HepG2 (cell line): ENCODE measurements around the gene SOX8. TPM values are rescaled to one million over a fixed set of nuclear protein-coding genes. Genes with fewer than 3 reads are reported as not detected.
A peak's percentile ranks its signal among the peaks of the same experiment; 100 is the strongest.

ENCODE experiments used
- ATF7 ChIP-seq, 2 experiments: fragments of 450-650 bp in 1 of 2; sonication (generic) in 1 of 2; formaldehyde crosslinking in 1 of 2; IDR thresholded peaks; 2 replicates each; pipeline versions ENCODE4 v1.4.0 to v1.6.1; 2016 to 2020; ENCODE audit warnings: antibody characterized with exemption in 1 of 2, mild to moderate bottlenecking in 1 of 2, missing genetic modification reagents in 1 of 2
- ERF ChIP-seq: IDR thresholded peaks from 2 replicates; pipeline ENCODE4 v1.6.1; 2018; ENCODE audit warnings: missing biosample characterization, missing genetic modification reagents
- ESRRA ChIP-seq: sonication (generic); formaldehyde crosslinking; IDR thresholded peaks from 2 replicates; pipeline ENCODE4 v1.5.1; 2020; ENCODE audit warnings: mild to moderate bottlenecking, low read depth, missing genetic modification reagents
- NR2F1 ChIP-seq, 2 experiments: fragments of 450-650 bp in 1 of 2; formaldehyde crosslinking in 1 of 2; IDR thresholded peaks; 2 replicates each; pipeline versions ENCODE4 v1.5.0 to v1.6.1; 2016 to 2020; ENCODE audit warnings: mild to moderate bottlenecking in 1 of 2, missing compliant biosample characterization in 1 of 2, missing genetic modification reagents in 1 of 2, moderate library complexity in 1 of 2
- SNAI1 ChIP-seq: sonication (generic); formaldehyde crosslinking; IDR thresholded peaks from 2 replicates; pipeline ENCODE4 v1.5.0; 2020; ENCODE audit warnings: mild to moderate bottlenecking, missing genetic modification reagents, borderline replicate concordance
- SNRNP70 ChIP-seq: fragments of 200-400 bp; formaldehyde crosslinking; IDR thresholded peaks from 2 replicates; pipeline ENCODE4 v1.6.1; 2017; ENCODE audit warnings: mild to moderate bottlenecking, low read depth, low read length, moderate library complexity
- ZNF572 ChIP-seq: sonication (generic); formaldehyde crosslinking; IDR thresholded peaks from 2 replicates; pipeline ENCODE4 v1.5.1; 2020; ENCODE audit warnings: mild to moderate bottlenecking, missing genetic modification reagents
- ZNF672 ChIP-seq: sonication (generic); formaldehyde crosslinking; IDR thresholded peaks from 2 replicates; pipeline ENCODE4 v1.8.1; 2022; ENCODE audit warnings: missing genetic modification reagents
- polyA plus RNA-seq, 8 experiments: library from polyadenylated mRNA; depleted of rRNA in 3 of 8; stranded (reverse) in 7 of 8; unstranded in 1 of 8; fragments of >200 nt; fragmentation: Illumina TruSeq in 4 of 8; extraction: Trizol in 4 of 8; gene quantifications; 2 replicates each; pipeline versions ENCODE4 v1.2.1 to v1.2.3, GENCODE V29; 2011 to 2016; ENCODE audit warnings: low read depth in 4 of 8, missing spikeins in 1 of 8, mixed read lengths in 1 of 8; ENCODE audit not compliant: insufficient read depth in 1 of 8
- total RNA-seq, 5 experiments: library from RNA; depleted of rRNA; stranded (reverse); fragments of >200 nt; fragmentation: Illumina TruSeq; extraction: Trizol; gene quantifications; 2 replicates each; pipeline ENCODE4 v1.2.3, GENCODE V29; 2016; ENCODE audit warnings: low read depth in 1 of 5
- TF ChIP-seq, protein P1 (sequence below): sonication (generic); formaldehyde crosslinking; IDR thresholded peaks from 2 replicates; pipeline ENCODE4 v1.4.0; 2020; ENCODE audit warnings: mild to moderate bottlenecking, missing genetic modification reagents
- TF ChIP-seq, protein P2 (sequence below): sonication (generic); formaldehyde crosslinking; IDR thresholded peaks from 2 replicates; pipeline ENCODE4 v1.4.0; 2020; ENCODE audit warnings: missing genetic modification reagents, borderline replicate concordance
- TF ChIP-seq, protein P3 (sequence below): sonication (generic); formaldehyde crosslinking; IDR thresholded peaks from 2 replicates; pipeline ENCODE4 v1.5.1; 2020; ENCODE audit warnings: mild to moderate bottlenecking, missing genetic modification reagents, moderate library complexity
- TF ChIP-seq, protein P4 (sequence below): sonication (generic); formaldehyde crosslinking; IDR thresholded peaks from 2 replicates; pipeline ENCODE4 v1.5.0; 2020; ENCODE audit warnings: missing genetic modification reagents, mild to moderate bottlenecking, borderline replicate concordance
- TF ChIP-seq, protein P5 (sequence below): sonication (generic); formaldehyde crosslinking; IDR thresholded peaks from 2 replicates; pipeline ENCODE4 v1.4.0; 2020; ENCODE audit warnings: missing genetic modification reagents
- TF ChIP-seq, protein P6 (sequence below): sonication (generic); IDR thresholded peaks from 2 replicates; pipeline ENCODE4 v1.6.1; 2016; ENCODE audit warnings: low read depth, borderline replicate concordance

The SOX8 gene
- total and polyA plus RNA-seq, 2 of the 13 experiments (the other 11 are each of a cell fraction or from before 2014, with no cell fraction given): 0.20 to 0.28 TPM

DNA sequence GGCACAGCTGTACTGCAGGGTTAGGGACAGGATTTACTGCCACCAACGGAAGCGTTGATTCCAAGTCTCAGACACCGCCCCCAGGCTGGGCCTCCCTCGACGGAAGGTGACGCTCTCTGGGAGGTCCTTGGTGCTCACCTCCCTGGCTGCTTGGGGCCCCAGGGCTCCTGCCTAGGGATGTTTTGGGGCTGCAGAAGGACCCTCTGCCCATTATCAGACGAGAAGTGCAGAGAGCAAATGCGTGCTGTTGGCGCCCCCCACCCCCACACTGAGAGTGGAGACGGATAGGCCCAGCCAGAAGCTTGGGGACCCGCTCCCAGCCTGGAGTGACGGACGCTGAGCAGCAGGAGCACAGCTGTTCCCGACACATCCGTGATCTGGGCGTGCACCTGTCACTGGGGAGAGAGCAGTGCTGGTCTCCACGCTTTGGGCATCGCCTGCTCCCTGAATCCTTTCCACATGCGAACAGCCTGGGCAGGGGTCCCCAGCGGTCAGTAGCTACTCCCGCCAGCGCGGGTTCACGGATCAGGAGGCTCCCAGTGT, 5.1 kb upstream of the SOX8 start (continued):
- TF ChIP-seq NR2F1 (CRISPR knock-in tag; IDR thresholded peaks at IDR 0.05) (no peak), ZNF572 (CRISPR knock-in tag) (no peak), SNAI1 (no peak), ZNF672 (CRISPR knock-in tag) (no peak), ERF (CRISPR knock-in tag) (no peak), ESRRA (no peak), SNRNP70 (no peak), ATF7 (IDR thresholded peaks at IDR 0.05) (no peak), ATF7 (CRISPR knock-in tag; IDR thresholded peaks at IDR 0.05) (no peak)
- TF ChIP-seq, protein P1, sequence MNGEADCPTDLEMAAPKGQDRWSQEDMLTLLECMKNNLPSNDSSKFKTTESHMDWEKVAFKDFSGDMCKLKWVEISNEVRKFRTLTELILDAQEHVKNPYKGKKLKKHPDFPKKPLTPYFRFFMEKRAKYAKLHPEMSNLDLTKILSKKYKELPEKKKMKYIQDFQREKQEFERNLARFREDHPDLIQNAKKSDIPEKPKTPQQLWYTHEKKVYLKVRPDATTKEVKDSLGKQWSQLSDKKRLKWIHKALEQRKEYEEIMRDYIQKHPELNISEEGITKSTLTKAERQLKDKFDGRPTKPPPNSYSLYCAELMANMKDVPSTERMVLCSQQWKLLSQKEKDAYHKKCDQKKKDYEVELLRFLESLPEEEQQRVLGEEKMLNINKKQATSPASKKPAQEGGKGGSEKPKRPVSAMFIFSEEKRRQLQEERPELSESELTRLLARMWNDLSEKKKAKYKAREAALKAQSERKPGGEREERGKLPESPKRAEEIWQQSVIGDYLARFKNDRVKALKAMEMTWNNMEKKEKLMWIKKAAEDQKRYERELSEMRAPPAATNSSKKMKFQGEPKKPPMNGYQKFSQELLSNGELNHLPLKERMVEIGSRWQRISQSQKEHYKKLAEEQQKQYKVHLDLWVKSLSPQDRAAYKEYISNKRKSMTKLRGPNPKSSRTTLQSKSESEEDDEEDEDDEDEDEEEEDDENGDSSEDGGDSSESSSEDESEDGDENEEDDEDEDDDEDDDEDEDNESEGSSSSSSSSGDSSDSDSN (CRISPR knock-in tag): 0 out of 2 replicates have a peak, but pooled peaks have one; percentile 0
- TF ChIP-seq, protein P2, sequence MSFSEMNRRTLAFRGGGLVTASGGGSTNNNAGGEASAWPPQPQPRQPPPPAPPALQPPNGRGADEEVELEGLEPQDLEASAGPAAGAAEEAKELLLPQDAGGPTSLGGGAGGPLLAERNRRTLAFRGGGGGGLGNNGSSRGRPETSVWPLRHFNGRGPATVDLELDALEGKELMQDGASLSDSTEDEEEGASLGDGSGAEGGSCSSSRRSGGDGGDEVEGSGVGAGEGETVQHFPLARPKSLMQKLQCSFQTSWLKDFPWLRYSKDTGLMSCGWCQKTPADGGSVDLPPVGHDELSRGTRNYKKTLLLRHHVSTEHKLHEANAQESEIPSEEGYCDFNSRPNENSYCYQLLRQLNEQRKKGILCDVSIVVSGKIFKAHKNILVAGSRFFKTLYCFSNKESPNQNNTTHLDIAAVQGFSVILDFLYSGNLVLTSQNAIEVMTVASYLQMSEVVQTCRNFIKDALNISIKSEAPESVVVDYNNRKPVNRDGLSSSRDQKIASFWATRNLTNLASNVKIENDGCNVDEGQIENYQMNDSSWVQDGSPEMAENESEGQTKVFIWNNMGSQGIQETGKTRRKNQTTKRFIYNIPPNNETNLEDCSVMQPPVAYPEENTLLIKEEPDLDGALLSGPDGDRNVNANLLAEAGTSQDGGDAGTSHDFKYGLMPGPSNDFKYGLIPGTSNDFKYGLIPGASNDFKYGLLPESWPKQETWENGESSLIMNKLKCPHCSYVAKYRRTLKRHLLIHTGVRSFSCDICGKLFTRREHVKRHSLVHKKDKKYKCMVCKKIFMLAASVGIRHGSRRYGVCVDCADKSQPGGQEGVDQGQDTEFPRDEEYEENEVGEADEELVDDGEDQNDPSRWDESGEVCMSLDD (CRISPR knock-in tag): no peak
- TF ChIP-seq, protein P3, sequence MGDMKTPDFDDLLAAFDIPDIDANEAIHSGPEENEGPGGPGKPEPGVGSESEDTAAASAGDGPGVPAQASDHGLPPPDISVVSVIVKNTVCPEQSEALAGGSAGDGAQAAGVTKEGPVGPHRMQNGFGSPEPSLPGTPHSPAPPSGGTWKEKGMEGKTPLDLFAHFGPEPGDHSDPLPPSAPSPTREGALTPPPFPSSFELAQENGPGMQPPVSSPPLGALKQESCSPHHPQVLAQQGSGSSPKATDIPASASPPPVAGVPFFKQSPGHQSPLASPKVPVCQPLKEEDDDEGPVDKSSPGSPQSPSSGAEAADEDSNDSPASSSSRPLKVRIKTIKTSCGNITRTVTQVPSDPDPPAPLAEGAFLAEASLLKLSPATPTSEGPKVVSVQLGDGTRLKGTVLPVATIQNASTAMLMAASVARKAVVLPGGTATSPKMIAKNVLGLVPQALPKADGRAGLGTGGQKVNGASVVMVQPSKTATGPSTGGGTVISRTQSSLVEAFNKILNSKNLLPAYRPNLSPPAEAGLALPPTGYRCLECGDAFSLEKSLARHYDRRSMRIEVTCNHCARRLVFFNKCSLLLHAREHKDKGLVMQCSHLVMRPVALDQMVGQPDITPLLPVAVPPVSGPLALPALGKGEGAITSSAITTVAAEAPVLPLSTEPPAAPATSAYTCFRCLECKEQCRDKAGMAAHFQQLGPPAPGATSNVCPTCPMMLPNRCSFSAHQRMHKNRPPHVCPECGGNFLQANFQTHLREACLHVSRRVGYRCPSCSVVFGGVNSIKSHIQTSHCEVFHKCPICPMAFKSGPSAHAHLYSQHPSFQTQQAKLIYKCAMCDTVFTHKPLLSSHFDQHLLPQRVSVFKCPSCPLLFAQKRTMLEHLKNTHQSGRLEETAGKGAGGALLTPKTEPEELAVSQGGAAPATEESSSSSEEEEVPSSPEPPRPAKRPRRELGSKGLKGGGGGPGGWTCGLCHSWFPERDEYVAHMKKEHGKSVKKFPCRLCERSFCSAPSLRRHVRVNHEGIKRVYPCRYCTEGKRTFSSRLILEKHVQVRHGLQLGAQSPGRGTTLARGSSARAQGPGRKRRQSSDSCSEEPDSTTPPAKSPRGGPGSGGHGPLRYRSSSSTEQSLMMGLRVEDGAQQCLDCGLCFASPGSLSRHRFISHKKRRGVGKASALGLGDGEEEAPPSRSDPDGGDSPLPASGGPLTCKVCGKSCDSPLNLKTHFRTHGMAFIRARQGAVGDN: 0 out of 2 replicates have a peak, but pooled peaks have one; percentile 8
- TF ChIP-seq, protein P4, sequence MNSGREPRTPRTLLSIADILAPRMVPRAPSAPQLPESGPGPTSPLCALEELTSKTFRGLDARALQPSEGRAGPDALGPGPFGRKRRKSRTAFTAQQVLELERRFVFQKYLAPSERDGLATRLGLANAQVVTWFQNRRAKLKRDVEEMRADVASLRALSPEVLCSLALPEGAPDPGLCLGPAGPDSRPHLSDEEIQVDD (CRISPR knock-in tag): no peak
- TF ChIP-seq, protein P5, sequence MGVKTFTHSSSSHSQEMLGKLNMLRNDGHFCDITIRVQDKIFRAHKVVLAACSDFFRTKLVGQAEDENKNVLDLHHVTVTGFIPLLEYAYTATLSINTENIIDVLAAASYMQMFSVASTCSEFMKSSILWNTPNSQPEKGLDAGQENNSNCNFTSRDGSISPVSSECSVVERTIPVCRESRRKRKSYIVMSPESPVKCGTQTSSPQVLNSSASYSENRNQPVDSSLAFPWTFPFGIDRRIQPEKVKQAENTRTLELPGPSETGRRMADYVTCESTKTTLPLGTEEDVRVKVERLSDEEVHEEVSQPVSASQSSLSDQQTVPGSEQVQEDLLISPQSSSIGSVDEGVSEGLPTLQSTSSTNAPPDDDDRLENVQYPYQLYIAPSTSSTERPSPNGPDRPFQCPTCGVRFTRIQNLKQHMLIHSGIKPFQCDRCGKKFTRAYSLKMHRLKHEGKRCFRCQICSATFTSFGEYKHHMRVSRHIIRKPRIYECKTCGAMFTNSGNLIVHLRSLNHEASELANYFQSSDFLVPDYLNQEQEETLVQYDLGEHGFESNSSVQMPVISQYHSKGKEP (CRISPR knock-in tag): no peak
- TF ChIP-seq, protein P6, sequence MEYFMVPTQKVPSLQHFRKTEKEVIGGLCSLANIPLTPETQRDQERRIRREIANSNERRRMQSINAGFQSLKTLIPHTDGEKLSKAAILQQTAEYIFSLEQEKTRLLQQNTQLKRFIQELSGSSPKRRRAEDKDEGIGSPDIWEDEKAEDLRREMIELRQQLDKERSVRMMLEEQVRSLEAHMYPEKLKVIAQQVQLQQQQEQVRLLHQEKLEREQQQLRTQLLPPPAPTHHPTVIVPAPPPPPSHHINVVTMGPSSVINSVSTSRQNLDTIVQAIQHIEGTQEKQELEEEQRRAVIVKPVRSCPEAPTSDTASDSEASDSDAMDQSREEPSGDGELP: peak; percentile 27; the same call in 1 of the 2 replicates
